HUES48 (cell line): ENCODE results near the gene DLX3.

Experiments
- H3K27ac ChIP-seq: one replicate; pipeline ENCODE4 v1.7.0; 2013; ENCODE audit warnings: low read depth, low read length, inconsistent platforms
- H3K27me3 ChIP-seq: 2 replicates; pipeline ENCODE4 v1.6.1; 2013; ENCODE audit warnings: mild to moderate bottlenecking, low read length; ENCODE audit not compliant: control insufficient read depth, insufficient read depth
- H3K36me3 ChIP-seq: 2 replicates; pipeline ENCODE4 v1.6.1; 2013; ENCODE audit warnings: low read length; ENCODE audit not compliant: control insufficient read depth, insufficient read depth
- H3K4me1 ChIP-seq: 2 replicates; pipeline ENCODE4 v1.6.1; 2013; ENCODE audit warnings: mild to moderate bottlenecking, low read length; ENCODE audit not compliant: control insufficient read depth, insufficient read depth
- H3K4me3 ChIP-seq: 2 replicates; pipeline ENCODE4 v1.5.1; 2013; ENCODE audit warnings: mild to moderate bottlenecking, low read depth, low read length
- H3K9ac ChIP-seq: 2 replicates; pipeline ENCODE4 v1.6.1; 2013; ENCODE audit warnings: mild to moderate bottlenecking, low read depth, low read length, moderate library complexity
- H3K9me3 ChIP-seq: 2 replicates; pipeline ENCODE4 v1.6.1; 2013; ENCODE audit warnings: low read length; ENCODE audit not compliant: control insufficient read depth, insufficient read depth

Gene DLX3

GRCh38 chr17:49964769-49965523 is 30.1 kb downstream of the DLX3 start:
- H3K27me3 ChIP-seq = peaks cover 93% of the 10 kb centered on the region
- no peaks in the 10 kb centered on the region for H3K36me3 ChIP-seq
- H3K4me1 ChIP-seq = peaks cover 32% of the 10 kb centered on the region
- no peak overlapping the region for H3K27ac ChIP-seq
- H3K9me3 ChIP-seq = no peaks in the 10 kb centered on the region
- H3K9ac ChIP-seq = no peak overlapping the region
- H3K4me3 ChIP-seq = peak overlapping the region; percentile 49

DNA sequence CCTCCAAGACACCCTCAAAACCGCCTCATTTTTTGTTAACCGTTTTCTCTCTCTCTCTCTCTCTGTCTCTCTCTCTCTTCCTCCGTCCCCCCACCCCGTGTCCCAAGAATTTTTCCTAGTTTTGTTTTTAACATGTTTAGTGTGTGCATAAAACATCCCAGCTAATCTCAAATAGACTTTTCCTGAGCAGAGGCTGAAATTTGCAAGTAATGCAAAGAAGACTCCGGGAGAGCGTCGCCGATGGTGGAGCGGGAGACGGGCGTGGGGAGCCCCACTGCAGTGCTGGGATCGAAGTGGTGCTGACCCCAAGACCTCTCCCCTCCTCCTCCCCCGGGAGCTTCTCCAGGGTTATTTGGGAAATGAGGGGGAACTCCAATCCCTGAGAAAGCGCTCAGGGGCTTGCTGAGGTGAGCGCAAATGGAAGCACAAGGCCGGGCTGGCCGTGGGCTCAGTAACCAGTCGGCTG is 30.7 kb downstream of the DLX3 start:
- Histone ChIP-seq H3K4me1 (peaks cover 32% of the 10 kb centered on the region), H3K9me3 (no peaks in the 10 kb centered on the region), H3K36me3 (no peaks in the 10 kb centered on the region), H3K9ac (no peak overlapping the region), H3K4me3 (peak overlapping the region; percentile 49; the same call in 1 of the 2 replicates), H3K27ac (no peak overlapping the region), H3K27me3 (peaks cover 88% of the 10 kb centered on the region)

DNA sequence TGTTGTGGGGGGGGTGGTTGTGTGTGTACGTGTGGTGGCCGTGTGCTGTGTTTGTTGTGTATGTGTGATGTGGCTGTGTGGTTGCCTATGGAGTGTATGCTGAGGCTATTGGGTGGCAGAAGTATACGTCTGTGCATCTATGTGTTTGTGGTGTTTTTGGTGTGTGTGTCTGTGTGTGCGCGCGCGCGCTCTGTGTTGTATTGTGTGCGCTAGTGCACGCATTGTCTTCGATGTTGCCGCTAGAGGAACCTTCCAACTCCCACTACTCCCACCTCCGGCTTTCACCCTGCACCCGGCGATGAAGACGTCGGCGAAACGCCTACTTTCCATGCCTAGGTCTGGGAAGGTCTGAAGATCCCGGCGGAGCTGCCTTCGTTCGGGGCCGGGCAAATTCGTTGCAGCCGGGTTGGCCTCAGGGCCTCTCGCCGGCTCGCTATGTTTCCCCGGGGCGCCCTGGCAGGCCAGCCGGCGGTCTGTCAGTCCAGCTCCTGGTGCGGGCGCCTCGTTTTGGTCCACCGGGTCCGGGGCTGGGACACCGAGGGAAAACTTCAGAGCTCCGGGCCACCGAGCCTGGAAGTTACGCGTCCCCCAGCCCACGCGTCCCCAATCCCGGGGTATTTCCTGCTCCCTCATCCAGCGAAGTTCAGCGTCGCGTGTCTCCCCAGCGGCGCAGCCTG is 31.3 kb downstream of the DLX3 start:
- Histone ChIP-seq H3K27ac (no peak overlapping the region), H3K4me3 (peak overlapping the region; percentile 4; the same call in 1 of the 2 replicates), H3K9me3 (no peaks in the 10 kb centered on the region), H3K9ac (no peak overlapping the region), H3K36me3 (no peaks in the 10 kb centered on the region), H3K27me3 (peaks cover 85% of the 10 kb centered on the region), H3K4me1 (peaks cover 32% of the 10 kb centered on the region)

GRCh38 chr17:49963309-49963625 is 31.8 kb downstream of the DLX3 start:
- peak overlapping the region; percentile 4; the same call in 1 of the 2 replicates for H3K4me3 ChIP-seq

GRCh38 chr17:49962599-49963308 is 32.3 kb downstream of the DLX3 start:
- peak overlapping the region; percentile 4; the same call in 1 of the 2 replicates for H3K4me3 ChIP-seq
- no peaks in the 10 kb centered on the region for H3K9me3 ChIP-seq
- peaks cover 27% of the 10 kb centered on the region for H3K4me1 ChIP-seq
- no peaks in the 10 kb centered on the region for H3K36me3 ChIP-seq
- no peak overlapping the region for H3K27ac ChIP-seq
- no peak overlapping the region for H3K9ac ChIP-seq
- peaks cover 79% of the 10 kb centered on the region for H3K27me3 ChIP-seq

More at GRCh38 chr17:49963309-49963625, 31.8 kb downstream of the DLX3 start:
- Histone ChIP-seq H3K27ac (no peak overlapping the region), H3K9ac (no peak overlapping the region), H3K4me1 (peaks cover 32% of the 10 kb centered on the region), H3K36me3 (no peaks in the 10 kb centered on the region), H3K27me3 (peaks cover 84% of the 10 kb centered on the region), H3K9me3 (no peaks in the 10 kb centered on the region)

DNA sequence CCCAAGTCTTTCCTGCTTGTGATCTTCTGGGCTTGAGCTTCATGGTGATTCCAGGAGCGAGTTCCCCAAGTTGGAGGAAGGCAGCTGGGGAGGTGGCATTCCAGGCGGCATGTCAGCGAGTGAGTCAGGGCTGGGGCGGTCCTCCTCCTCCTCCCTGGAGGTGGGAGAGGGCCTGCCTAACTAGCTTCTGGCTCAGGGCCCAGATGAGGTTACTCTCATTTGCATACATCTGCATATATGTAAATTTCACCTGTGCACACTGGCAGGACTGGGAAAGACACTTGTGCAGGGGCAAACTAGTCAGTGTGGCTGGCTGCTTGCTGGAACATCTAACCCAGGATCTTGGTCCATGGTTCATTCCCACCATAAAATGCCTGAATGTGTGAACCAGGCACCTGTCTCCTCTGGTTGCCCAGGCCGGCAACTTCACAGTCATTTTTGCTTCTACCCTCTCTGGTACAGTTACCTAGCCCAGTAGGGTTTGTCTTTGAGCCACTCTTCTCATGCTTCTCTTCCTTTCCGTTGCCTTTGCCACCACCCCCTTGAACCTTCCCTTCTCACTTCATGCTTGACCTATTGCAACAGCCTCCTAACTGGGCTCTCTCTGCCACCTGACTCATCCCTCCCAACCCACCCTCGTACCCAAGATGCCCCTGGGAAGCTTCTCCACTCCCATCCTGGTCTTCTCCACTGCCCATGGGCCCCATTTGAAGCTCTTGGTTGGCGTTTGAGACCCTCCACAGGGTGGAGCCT is 35.7 kb downstream of the DLX3 start:
- Histone ChIP-seq H3K27ac (no peak overlapping the region), H3K36me3 (no peaks in the 10 kb centered on the region), H3K9ac (no peak overlapping the region), H3K9me3 (no peaks in the 10 kb centered on the region), H3K27me3 (peaks cover 59% of the 10 kb centered on the region), H3K4me3 (no peak overlapping the region), H3K4me1 (peaks cover 17% of the 10 kb centered on the region)

DNA sequence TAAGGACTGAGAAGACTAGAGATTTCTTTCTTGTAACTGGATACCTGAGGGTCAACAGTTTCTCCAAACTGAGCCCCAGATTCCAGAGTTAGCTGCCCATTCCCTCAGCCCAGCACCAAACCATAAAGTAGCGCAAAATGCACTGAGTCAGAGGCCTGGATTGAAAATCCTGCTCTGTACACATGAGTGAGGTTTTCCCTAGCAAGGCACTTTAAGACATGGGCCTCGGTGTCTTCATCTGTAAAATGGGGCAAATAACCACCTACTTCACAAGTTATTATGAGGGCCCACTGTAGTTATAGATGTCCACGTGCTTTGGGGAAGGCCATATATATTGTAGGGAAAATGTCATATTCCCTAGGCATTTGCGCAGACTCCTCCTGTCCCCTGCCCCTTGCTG is 36.3 kb downstream of the DLX3 start:
- peaks cover 11% of the 10 kb centered on the region for H3K4me1 ChIP-seq
- H3K36me3 ChIP-seq = no peaks in the 10 kb centered on the region
- H3K9me3 ChIP-seq = no peaks in the 10 kb centered on the region
- peaks cover 53% of the 10 kb centered on the region for H3K27me3 ChIP-seq
- H3K9ac ChIP-seq = no peak overlapping the region
- no peak overlapping the region for H3K4me3 ChIP-seq
- no peak overlapping the region for H3K27ac ChIP-seq

DNA sequence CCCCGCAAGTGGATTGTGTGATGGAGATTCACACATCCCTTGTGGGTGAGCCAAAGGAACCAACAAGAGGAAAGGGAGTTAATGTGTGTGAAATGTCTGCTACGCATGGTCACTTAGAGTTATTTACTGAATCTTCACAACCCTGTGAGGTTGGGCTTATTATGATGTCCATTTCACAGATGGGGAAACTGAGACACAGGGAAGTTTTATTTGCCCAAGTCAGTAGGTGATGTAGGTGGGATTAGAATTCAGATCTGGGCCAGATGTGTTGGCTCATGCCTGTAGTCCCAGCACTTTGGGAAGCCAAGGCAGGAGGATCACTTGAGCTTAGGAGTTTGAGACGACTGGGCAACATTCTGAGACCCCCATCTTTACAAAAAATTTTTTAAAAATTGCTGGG is 37.7 kb downstream of the DLX3 start:
- H3K27me3 ChIP-seq = peaks cover 51% of the 10 kb centered on the region
- H3K4me1 ChIP-seq = peaks cover 4% of the 10 kb centered on the region; the same call in 1 of the 2 replicates
- H3K9me3 ChIP-seq = no peaks in the 10 kb centered on the region
- H3K27ac ChIP-seq = no peak overlapping the region
- H3K9ac ChIP-seq = no peak overlapping the region
- H3K36me3 ChIP-seq = no peaks in the 10 kb centered on the region
- H3K4me3 ChIP-seq = no peak overlapping the region

DNA sequence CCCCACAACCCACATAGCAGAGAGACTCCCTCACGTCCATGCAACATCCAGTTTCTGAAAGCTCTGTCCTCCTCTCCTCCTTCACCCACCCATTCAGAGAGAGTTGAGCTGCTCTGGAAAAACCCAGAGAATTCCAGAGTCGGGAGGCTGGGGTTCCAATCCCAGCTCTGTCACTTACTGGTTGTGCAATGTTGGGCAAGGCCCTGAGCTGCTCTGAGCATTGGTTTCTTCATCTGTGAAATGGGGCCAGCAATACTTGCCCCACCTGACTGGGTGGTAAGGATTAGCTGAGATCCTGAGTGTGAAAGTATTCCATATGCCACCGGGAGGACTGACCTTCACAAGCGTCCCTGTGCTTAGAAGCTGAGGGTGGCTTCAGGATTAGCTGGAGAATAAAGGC is 38.2 kb downstream of the DLX3 start:
- H3K27ac ChIP-seq = no peak overlapping the region
- H3K9ac ChIP-seq = no peak overlapping the region
- H3K4me3 ChIP-seq = no peak overlapping the region
- H3K36me3 ChIP-seq = no peaks in the 10 kb centered on the region
- peaks cover 51% of the 10 kb centered on the region for H3K27me3 ChIP-seq
- H3K4me1 ChIP-seq = peaks cover 4% of the 10 kb centered on the region; the same call in 1 of the 2 replicates
- no peaks in the 10 kb centered on the region for H3K9me3 ChIP-seq

- H3K27me3 ChIP-seq = peaks cover 39% of the 10 kb centered on the region
These were observed 39.9 kb downstream of the DLX3 start for GRCh38 chr17:49955157-49955556.

More at GRCh38 chr17:49955157-49955556, 39.9 kb downstream of the DLX3 start:
- Histone ChIP-seq H3K4me1 (peaks cover 4% of the 10 kb centered on the region; the same call in 1 of the 2 replicates), H3K9me3 (no peaks in the 10 kb centered on the region), H3K27ac (no peak overlapping the region), H3K4me3 (no peak overlapping the region), H3K36me3 (no peaks in the 10 kb centered on the region), H3K9ac (no peak overlapping the region)
